ENCODE data around the gene FAM168A.
A peak's percentile ranks its signal among the peaks of the same experiment; 100 is the strongest.
"Not testable (repeated sequence)": the region's sequence is repeated elsewhere in the genome, so short reads cannot be mapped to it uniquely, and the experiment has no call there.

Gene FAM168A

DNA sequence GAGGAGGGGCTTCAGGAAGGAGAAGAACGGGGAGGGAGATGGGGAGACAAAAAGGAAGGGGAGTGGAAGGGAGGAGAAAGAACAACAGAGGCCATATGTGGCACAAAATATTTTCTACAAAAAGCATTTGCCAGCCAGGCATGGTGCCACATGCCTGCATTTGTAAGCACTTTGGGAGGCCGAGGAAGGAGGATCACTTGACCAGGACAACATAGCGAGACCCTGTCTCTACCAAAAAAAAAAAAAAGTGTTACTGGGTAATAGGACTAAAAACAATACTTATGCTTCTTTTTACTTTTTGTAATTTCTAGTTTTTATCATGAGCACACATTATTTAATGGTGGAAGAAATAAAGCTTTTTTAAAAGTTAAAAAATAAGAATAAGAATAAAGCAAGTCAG, 5.3 kb downstream of the FAM168A start:
- DNase-seq: no peak

DNA sequence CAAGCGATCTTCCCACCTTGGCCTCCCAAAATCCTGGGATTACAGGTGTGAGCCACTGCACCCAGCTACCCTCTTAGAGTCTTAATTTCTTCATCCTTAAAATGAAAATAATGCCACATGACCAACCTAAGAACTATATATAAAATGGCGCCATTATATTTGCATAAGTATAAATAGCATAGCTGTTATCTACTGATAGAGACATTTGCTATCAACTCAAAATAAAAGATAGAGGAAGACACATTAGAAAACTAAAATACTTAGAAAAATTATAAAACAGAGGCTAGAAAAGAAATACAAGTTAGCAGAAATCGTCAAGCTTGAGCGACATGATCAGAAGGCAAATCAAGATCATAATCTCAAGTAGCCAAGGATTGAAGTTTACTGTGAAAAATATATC, 6.2 kb downstream of the FAM168A start:
- DNase-seq: no peak

DNA sequence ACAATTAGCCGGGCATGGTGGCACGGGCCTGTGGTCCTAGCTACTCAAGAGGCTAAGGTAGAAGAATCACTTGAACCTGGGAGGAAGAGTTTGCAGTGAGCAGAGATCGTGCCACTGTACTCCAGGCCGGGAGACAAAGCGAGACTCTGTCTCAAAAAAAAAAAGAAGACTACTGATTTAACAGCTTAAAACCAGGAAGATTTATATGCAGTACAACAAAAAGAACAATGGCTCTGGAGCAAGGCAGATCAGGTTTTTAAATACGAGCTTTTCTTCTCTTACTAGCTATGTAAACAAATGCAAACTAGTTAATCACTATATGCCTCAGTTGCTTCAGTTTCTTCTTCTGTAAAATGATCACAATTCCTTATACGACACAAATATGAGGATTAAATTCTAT, 6.9 kb downstream of the FAM168A start:
- DNase-seq: no peak

DNA sequence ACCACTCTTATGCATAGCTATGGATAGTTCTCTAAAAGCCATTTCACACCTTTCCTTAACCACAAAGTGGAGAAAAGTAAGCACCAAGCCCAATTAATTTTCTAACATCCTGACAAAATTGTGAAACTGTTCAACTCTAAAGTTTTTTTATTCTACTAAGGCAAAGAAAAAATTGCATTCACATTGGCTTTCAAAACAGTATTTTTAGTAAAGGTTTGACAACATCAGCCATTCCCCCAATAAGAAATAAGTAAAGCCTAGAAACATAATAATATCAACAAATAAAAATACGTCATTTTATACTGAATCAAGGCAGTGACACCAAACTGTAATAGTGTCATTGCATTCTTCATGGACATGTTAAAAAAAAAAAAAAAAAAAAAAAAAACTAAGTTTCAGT, 11.1 kb downstream of the FAM168A start:
- DNase-seq: no peak

DNA sequence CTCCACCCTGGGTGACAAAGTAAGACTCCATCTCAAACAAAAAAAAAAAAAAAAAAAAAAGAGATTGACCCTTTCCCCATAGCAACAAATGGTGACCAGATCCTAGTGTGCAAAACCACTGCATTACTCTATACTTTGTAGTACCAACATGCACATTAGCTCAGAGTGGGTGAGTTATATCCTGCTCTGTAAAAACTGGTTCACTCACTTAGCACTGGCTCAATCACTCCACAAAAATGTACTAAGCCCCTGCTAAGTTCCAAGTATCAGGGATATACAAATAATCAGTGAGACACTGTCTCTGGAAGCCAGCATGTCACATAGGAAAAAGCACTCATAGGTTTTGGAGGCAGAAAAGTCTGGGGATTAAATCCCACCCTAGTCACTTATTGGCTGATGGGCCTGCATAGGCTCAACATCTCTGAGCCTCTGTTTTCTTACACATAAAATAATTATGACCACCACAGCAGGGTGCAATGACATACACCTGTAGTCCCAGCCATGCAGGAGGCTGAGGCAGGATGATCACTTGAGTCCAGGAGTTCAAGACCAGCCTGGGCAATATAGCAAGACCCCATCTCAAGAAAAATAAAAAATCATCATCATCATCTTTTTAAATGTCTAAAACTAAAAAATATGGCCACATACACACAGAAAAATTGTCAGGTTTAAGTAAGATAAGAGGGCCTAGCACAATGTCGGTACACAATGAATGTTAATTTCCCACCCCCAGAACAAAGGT, 11.9 kb downstream of the FAM168A start:
- no peak for DNase-seq

DNA sequence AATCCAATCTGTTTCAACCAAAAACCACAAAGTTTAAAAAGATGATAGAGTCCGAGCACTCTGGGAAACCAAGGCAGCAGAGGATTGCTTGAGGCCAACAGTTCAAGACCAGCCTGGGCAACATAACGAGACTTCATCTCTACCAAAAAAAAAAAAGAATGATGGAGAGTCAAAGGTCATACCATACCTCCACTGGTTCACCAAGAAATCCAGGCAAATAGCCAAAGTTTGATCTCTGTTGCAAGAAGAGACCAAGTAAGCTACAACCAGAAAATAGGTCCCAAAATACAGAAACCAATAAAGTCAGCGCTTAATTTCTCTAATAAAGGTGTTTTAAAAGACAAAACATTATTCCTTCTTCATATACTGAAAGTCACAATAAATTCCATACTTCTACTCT, 13.1 kb downstream of the FAM168A start:
- DNase-seq: no peak

DNA sequence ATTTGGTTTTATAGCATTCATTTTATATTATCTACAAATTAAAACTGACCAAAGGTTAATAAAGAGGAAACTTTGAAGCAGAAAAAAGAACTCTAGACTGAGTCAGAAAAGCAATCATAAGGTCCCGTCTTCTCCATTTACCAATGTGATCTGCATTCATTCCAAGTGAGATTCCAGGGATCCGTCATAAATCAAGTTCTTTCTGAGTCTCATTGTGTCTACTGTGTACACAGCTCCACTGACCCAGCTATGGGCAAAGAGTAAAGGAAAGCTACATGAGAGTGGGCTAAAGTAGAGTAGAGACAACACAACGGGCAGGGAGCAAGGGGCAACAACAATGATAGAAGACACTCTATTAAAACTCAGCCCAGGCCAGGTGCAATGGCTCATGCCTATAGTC, 15.3 kb downstream of the FAM168A start:
- DNase-seq: no peak

DNA sequence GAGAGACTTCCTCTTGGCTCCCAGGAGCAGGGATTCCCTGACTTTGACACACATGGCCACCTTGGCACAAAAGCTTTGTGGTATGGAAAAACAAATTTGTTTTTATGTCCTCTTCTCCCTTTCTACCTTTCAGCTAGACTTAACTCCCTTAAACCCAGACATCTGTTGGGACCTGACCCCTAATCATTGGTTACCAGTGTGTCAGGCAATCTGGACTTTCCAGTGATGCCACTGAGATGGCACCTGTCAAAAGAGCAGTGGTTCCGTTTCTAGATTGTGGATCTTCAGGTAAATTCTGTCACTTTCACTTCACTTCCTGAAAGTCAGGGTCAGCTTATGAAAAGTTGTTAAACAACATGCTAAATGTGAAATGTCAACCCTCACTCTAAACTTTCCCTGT, 17.2 kb downstream of the FAM168A start:
- not testable (repeated sequence) for DNase-seq

DNA sequence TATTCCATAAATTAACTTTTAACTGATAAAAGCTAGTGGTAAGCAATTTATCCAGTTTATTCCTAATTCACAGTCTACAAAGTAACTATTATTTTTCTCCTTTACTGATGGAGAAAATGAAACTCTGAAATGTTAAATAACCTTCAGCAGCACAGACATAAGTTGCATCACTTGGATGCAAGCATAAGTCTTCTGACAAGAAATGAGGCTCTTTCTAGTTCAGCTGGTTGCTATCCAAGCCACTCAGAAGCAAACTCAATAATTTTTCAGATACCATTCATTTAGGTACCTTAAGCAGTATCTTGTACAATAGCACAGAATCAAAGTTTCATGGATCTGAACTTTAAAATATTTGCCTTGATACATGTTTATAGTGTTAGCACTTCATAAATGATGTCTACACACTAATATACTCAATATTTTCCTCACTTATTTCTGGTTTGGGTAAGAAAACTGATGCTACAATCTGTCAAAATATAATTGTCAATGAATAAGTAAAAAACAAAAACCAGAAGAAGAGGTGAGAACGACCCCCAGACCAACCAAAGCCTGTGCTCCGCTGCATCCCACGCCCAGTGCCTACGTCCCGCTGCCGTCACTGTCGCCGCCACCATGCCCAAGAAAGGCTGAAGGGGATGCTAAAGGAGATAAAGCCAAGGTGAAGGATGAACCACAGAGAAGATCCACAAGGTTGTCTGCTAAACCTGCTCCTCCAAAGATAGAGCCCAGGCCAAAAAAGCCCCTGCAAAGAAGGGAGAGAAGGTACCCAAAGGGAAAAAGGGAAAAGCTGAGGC, 18.1 kb downstream of the FAM168A start:
- DNase-seq: no peak

DNA sequence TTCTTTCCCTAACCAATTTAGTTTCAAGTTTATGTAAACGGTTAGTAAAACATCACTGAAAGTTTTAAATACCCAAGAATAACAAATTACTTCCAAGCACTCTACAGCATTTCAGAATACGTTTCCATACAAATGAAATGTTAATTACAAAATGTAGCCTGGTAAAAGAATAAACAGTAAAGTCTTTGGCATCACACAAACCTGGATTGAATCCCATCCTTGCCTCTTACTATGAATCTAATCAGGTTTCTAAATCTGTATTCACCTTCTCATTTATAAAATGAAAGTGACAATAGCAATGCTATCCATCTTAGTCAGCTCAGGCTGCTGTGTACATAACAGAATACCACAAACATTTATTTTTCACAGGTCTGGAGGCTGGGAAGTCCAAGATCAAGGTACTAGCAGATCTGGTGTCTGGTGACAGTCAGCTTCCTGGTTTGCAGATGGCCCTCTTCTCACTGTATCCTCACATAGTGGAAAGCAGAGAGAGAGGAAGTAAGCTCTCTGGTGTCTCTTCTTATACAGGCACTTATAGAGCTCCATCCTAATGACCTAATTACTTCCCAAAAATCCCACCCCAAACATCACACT, 19.2 kb downstream of the FAM168A start:
- DNase-seq: peak; percentile 20 to 39

DNA sequence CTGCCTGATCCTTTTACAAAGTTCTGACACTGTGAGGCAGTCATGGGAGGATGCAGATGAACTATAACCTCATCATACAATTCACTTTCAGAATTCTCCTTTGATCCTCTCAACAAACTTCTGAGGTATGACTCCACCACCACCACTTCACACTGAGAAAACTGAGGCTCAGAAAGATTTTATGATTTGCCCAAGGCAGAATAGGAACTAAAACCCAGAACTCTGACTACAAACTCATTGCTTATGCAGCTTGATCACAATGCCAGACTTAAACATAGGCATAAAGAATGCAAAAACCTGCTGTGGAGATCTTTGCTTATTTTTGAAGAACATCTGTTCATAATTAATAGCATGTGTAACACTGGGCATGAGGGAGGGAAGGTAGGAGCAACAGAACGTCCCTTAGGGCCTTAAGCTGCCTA, 20.4 kb downstream of the FAM168A start:
- DNase-seq: no peak

DNA sequence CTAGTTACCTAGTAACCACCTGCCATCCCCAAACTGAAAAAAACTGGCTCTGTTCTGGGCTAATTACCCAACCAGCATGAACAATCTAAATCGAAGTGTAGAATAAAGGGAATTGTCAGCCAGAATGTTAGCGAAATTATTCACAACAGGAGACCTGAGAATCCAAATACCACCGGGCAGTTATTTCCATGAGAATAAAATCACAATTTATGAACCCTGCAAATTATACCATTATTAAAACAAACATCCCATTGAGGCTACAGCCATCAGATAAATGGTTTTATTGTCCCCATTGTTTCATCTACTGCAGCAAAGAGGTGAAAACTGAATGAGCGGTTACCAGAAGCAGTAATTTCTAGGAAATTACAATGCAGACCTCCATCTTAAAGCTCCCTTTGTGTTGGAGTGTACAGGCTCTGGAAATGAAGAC, 21.7 kb downstream of the FAM168A start:
- DNase-seq: no peak

DNA sequence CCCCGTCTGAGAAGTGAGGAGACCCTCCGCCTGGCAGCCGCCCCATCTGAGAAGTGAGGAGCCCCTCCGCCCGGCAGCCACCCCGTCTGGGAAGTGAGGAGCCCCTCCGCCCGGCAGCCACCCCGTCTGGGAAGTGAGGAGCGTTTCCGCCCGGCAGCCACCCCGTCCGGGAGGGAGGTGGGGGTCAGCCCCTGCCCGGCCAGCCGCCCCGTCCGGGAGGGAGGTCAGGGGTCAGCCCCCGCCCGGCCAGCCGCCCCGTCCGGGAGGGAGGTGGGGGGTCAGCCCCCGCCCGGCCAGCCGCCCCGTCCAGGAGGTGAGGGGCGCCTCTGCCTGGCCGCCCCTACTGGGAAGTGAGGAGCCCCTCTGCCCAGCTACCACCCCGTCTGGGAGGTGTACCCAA, 25.9 kb downstream of the FAM168A start:
- DNase-seq: not testable (repeated sequence)

DNA sequence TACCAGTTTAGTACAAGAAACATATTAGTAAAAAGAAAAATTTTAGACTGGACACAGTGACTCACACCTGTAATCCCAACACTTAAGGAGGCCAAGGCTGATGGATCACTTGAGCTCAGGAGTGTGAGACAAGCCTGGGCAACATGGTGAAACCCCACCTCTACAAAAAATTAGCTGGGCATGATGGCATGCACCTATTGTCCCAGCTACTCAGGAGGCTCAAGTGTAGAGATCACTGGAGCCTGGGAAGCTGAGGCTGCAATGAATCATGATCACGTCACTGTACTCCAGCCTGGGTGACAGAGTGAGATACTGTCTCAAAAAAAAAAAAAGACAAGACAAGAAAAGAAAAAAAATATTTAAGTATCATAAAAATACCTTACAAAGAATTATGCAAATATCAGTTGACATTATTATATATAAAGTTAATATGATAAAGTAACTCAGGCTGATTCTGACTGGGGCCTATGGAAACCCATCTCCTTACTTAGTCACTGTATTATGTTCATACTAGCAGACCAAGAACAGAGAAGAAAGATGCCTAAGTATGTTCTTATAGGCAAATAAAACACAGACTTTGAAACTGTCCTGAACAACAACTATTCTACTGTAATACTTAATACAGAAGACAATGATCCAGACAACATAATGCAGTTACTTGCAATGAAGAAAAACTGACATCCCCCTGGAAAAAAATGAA, 27.3 kb downstream of the FAM168A start:
- no peak for DNase-seq

DNA sequence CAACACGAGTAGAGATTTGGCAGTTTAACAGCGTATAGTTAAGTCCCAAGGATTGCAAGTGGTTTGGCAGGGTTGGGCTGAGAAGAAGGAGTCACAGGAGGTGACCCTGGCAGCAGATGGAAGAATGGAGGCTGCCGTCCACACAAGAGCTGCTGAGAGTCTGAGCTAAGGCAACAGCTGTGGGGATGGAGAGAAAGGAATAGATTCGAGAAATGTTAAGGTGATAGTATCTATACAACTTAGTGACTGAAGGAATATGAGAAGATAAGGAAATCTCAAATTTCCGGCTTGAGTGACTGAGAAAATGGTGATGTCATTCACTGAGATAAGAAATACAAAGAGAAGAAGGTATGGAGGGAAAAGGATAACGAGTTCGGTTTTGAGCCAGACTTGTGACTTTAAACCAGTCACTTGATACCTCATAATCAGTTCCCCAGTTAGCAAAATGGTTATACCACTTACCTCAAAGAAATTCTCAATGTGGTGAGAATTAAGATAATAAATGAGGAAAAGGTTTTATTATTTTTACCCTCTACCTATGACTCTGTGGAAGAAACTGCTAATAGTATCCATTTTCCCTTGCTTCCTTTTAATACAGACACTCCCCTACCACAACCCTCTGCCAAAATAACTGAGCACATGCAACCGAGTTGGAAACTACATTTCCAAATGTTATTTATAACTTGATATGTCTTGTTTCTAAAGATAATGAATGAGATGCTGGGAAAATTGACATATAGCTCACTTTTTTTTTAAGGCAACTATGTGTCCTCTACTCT, 30.7 kb downstream of the FAM168A start:
- no peak for DNase-seq

DNA sequence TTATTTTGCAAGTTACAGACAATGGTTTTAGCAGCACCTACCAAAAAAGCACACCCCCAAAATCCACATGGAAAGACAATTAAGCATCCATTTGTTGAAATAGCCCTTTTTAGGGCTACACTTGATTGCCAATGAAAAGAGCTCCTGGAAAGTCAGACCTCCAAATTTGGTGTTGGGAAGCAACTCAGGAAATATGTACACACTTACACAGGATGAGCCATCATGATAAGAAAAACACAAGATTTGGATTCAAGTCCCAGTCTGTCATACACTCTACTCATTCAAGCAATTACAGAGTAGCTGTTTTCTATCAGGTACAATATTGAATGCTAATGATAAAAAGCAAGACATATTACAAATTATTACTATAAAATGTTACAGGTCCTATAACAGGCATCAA, 31.5 kb downstream of the FAM168A start:
- no peak for DNase-seq

DNA sequence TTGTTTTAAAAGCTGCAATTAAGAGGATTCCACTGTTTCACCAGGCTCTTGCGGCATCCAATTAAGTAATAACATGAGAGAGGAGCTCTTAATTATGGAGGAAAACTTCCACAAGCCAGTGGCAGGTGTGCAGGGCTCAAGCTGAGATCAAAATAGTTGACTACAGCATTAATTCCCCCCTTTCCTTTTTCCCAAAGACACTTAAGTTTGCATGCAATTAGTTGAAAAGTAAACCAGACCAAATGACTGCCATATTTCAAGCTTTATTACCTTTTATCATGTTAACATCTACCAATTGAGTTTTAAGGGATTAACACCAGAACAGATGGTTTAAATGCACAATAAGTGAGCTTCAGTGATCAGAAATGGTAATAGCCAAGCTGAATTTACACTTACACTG, 32.1 kb downstream of the FAM168A start:
- no peak for DNase-seq

DNA sequence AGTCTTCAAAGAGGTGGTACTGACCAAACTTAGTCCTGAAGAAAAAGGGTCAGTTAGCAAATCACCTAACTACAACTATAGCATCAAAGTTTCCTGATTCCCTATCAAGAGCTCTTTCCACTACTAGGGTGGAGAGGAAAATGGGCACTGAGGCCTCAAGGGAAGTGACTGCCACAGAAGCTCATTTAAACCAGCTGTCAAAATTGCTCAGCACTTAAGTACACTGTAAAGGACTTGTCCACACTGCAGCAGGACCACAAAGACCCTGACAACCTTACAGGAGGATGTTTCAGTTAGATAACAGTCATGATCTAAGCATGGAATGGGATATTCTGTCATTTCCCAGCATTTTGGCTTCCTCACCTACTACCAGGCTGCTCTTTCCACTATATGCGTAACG, 33.0 kb downstream of the FAM168A start:
- no peak for DNase-seq

DNA sequence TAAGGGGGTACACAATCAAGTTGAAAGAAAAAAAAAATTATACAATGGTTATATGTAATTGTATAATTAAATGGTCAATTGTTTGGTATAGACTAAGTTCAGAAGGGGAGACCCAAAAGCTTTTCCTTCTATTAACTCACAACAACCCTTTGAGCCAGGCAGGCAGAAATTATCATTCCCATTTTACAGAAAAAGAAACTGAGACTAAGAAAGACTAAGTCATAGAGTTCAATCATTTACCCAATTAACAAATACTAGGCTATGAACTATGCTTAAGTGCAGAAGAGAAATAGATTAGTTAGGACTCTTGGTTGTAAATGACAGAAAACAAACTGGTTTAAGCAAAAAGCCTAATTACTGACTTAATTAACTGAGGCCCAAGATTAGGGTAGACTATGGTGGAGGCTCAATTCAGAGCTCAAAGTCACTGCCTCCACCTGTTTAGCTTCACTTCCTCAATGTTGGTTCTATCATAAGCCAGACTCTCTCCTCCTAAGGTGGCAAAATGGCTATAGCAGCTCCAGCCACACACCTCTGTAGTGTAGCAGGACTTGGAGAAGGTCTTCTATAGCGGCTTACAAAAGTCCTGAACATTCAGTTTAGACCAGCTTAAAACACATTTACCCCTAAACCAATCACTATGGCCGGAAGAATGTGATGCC, 34.2 kb downstream of the FAM168A start:
- DNase-seq: no peak

DNA sequence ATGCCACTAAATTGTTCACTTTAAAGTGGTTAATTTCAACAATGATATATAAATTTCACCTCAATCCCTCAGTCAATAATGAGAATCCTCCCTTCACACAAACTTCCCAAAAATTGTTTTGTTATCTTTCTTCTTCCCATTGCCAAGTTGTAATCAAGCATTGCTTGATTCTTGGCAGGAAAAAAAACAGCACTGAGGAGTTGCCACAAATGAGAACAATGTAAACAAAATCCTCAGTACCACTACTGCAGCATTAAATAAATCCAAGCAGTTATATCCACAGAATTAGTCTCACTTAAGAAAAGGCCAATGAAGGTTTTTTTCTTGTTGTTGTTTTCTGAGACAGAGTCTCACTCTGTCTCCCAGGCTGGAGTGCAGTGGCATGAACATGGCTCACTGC, 38.2 kb downstream of the FAM168A start:
- no peak for DNase-seq

DNA sequence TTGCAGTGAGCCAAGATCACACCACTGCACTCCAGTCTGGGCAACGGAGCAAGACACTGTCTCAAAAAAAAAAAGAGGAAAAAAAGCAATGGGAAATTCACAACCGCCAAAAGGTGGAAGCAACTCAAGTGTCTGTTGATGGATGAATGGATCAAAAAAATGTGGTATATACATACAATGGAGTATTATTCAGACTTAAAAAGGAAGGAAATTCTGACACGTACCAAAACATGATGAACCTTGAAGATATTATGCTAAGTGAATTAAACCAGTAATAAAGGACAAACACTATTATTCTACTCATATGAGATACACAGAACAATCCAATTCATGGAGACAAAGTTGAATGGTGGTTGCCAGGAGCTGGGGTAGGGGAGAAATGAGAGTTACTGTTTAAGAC, 40.9 kb downstream of the FAM168A start:
- DNase-seq: no peak

DNA sequence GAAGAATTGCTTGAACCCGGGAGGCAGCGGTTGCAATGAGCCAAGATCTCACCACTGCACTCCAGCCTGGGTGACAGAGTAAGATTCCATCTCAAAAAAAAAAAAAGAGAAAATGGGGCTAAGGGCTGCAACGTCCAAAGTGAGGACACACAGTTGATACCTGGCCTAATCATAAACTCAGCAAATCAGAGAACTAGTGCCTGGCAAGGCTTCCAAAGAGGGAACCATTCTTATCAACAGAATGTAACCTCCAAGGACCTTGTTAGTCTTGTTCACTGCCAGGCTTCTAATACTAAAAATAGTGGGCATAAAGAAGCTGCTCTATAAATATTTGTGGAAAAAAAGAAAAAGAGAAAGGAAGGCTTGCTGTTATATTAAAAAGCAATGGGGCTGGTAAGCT, 42.3 kb downstream of the FAM168A start:
- DNase-seq: no peak
